Activated CD4-positive, CD25-positive, alpha-beta regulatory T cell (primary cell): ENCODE results near the gene TMED9.
"Not testable (repeated sequence)": the region's sequence is repeated elsewhere in the genome, so short reads cannot be mapped to it uniquely, and the experiment has no call there.

ENCODE experiments used
- DNase-seq, 4 experiments: peaks; one replicate each; lab custom pipeline; 2025; lab: John Stamatoyannopoulos, UW

The TMED9 gene

DNA sequence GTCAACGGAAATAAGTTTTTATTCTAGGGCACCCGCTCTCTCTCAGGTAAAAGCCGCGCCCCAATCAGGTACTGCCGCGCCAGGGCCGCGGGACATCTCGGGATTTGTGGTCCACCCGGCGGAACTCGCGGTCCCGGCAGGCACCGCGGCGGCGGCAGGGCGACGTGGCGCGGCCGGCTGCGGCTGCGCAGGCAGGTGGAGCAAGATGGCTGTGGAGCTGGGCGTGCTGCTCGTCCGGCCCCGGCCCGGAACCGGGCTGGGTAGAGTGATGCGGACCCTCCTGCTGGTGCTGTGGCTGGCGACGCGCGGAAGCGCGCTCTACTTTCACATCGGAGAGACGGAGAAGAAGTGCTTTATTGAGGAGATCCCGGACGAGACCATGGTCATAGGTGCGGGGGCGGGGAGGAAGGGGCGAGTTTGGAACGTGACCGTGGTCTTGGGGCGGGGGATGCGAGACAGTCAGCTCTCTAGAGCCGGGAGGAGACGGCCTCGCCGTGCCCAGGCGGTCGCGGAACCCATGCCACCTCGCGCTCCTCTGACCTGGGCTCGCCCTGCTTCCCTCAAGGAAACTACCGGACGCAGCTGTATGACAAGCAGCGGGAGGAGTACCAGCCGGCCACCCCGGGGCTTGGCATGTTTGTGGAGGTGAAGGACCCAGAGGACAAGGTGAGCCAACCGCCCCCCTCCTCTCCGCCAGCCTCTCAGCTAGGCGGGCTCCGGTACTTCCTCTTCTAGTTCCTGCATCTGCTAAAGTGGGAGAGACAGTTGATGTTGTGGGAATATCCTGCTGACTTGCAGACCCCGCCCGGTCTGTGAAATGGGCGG is at the start of gene TMED9:
TMED9 (plus strand) TSS at position 194 of the 825 bp plus-strand sequence; CDS start at position 206, 12 bp downstream.
- peak; percentile 67 to 84 (median 75) for DNase-seq

DNA sequence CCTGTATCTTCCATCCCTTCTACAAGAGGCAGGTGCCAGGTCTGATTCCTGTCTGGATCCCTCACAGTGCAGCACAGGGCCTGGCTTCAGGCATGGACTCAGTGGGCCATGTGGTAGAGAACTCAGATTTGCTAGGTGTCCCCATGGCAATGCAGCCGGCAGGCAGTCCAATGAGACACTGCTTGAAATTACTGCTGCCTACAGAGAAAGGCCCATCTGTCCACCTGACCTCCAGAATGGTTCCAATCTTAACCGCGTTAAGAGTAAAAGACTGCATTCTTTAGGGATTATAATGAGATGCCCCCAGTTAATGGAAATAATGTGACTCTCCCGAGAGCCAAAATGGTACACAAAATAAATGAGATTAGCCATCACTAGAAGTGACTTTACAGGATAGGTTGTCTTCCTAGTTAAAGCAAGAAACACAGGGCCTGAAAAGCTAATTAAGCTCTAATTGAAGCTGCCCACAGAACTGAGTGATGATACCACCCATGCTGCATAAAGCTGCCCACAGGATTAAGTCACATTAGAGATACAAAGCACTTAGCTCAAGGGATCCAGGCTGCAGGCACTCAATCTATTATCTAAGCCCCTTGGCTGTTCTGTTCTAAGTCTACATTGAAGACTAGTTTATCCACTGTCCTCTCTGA is 49.1 kb upstream of the TMED9 start:
- DNase-seq = no peak

DNA sequence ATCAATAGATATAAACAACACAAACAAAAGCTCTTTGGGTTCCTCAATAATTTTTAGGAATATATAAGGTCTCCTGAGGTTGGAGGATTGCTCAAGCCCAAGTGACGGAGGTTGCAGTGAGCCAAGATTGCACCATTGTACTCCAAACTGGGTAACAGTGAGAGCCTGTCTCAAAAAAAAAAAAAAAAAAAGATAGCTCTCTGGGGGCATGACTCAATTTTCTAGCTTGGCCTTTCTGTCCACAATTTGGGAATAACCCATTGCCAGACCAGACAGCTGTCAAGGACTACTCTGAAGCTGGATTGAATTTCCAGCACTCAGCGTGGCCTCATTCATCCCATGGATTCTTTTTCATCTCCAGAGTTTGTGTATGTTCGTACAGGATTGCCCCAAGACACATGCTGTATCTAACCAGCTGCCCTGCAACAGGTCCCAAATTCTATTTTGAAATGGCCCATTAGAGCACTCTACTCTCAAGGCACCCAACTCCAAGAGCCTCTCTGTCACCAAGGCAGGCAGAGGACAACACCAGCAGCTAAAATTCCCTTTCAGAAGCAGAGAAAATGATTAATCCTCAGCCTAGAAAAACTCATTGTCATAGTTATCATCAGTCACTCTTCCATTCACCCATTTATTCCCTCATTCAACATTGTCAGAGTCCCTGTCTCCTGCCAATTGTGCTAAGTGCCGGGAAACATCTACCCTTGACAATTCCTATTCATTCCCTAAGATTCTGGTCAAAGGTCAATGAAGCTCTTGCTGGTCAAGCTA is 46.3 kb upstream of the TMED9 start:
- DNase-seq = no peak

DNA sequence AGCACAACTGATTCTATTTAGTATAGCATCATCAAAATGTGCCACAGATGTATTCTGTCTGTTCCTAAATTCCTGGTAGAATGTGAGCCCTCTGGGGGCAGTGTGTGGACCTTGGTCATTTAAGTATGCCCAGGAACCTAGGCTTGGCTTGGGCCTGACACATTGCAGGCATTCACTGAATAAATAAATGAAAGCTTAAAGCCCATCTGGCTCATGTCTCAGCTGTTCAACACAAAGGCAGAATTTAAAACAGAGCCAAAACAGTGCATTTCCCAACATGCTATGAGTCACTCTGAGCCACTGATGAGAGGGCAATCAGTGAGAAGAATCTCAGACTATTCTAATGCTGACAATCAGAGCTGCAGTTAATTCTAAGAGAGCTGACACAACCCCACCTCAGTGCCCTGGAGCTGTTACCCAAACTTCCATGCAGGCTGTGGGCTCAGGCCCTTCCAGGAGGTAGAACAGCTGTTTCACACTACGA is 45.7 kb upstream of the TMED9 start:
- DNase-seq = no peak

DNA sequence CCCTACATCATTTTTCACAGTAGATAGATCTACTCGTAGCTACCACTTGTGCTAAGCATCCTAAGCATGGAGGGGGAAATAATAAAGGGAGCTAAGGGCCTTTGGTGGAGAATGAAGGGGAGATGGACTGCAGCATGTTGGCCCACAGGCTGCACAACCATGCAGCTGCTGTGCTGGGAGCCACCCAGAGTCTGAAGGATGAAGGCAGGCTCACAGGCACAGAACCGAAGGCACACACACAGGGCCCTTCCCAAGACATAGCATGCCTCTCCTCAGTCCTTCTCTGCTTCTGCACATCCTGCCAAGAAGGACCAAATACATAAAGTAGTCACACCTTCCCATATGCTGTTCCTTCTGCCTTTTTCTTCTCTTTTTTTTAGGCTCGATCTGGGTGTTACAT is 44.3 kb upstream of the TMED9 start:
- no peak for DNase-seq

DNA sequence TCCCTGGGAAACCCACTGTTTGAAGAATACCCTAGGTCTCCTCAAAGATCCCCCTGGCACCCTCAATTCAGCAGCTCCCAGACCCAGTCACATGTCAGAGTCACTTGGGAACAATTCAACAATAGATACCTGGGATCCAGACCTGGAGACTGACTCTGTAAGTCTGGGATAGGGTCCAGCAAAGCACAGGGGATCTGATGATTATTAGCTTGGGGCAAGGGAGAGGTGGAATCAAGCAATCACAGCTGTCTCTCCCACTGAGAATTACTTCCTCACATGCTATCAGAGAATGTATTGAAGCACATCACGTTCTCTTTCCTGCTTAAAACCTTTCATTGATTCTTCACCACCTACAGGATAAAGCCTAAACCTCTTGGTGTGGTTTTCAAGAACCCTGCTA is 43.5 kb upstream of the TMED9 start:
- DNase-seq = no peak

DNA sequence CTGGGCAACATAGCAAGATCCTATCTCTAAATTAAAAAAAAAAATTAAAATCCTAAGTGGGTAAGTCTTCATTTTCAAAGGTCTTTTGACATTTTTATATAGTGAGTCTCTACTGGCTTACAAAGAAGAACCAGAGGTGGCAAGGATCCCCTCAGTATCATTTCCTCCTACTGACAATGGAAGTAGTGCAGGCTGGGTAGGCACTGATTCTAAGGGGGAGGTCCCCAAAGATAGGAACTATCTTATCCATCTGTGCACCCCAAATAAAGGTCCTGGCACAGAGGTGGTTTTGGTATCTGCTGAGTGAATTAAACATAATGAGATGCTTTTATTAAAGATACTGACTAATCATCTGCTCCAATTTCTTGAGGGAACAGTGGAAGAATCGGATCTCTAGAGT is 41.9 kb upstream of the TMED9 start:
- DNase-seq = no peak

DNA sequence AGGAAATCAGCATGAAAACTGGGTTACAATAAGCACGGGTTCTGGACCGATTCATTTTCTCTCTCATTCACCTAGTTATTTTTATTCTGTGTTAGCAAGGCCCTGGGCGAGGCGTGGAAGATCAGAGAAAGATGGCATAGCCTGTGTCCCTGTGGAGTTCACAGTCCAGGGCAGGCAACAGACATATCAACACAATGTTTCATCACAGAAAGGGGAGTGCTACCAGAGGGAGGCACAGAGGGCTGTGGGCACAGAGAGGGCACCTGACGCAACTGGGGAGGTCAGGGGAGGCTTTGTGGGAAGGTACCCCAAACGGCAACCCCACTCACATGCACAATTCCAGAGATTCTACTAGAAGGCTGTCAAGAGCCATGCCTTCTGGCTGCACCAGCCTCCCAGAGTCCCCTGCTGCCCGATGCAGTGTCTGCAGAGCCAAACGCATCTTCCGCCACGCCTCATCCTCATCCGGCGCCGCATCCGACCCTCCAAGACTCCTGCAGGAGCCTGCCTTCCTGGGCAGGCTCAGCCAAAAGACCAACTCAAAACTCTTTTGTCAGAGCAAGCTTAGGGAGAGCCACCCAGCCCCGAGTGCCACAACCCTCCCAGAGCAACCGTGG is 39.1 kb upstream of the TMED9 start:
- DNase-seq = no peak

DNA sequence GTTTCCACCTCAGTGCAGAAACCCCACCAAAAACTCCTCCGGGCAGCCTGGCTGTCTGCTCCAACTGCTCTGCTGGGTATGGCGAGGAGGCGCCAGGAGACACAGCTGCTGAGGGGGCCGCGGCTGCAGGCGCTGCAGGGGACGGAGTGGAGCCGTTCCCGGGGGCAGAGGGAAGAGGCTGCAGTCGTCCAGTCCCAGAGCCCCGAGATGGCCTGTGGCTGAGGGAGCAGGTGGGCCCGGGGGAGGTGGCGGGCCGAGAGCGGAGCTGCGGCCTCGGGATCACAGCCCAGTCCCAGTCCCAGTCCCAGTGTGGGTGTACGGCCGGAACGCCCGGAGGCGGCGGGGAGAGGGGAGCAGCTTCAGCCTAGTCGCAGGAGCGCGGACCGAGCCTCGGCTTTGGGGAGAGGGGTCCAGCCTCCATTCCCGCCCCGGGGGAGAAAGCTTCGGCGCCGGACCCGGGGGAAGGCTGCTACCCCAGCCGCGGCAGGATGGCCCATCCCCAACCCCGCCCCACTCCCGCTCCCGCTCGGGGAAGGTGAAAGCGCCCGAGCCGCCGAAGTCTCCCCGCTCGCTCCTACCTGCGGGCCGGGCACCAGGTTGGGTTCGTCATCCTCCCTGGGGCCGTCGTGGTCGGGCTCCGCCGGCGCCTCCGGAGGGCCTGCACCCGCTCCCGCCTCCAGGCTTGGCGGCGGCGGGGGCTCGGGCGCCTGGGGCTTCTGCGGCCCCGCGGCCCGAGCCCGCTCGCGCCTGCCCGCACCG is 38.2 kb upstream of the TMED9 start:
- DNase-seq = peak in 2 of 4 experiments; percentile 18 to 27

DNA sequence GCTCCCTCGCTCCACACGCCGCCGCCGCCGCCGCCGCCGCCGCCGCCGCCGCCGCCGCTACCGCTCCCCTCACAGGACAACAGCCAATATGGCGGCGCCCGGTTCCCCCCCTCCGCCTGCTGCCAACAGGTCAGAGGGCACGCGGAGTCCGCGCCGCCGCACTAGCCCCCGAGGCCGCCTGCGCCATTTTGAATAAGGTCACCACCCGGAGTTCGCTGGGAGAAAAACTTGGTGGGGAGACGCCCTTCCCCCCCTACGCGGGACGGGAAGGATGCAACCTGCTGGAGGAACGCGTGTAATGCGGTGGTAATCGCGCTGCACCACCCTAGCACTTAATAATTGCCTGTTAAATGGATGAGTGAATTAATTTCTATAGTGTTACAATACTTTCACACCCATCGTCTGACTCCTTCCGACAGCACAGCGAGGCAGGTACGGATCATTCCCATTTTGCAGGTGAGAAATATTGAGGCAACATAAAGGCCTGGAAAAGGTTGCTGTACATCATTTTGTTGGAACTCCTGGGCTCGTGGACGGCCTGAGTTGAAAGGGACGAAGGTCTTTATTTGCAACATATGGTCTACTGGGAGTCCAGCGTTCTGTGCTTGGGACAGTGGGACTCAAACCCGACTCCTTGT is 37.4 kb upstream of the TMED9 start, which contains the start of gene FAM193B:
FAM193B (minus strand) TSS at position 90 of the 638 bp plus-strand sequence. CDS start 105 bp downstream, outside the sequence.
- peak; percentile 89 to 95 (median 90) for DNase-seq

DNA sequence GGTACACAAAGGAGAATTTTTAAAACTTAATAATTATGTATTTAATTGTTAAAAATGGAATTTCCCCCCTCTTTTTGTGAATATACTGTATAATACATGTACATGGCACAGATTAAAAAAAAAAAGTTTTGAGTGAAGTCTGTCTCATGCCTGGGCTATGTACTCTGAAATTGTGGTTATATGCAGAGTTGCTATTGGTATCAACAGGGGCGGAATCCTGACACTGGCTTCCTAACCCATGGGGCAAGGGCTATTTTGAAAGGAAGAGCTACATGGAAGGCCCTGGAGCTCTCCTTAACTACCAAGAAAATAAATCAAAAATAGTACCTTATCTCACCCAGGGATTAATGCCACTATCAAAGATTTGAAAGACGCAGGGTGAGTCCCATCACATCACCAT is 36.8 kb upstream of the TMED9 start:
- DNase-seq = no peak

DNA sequence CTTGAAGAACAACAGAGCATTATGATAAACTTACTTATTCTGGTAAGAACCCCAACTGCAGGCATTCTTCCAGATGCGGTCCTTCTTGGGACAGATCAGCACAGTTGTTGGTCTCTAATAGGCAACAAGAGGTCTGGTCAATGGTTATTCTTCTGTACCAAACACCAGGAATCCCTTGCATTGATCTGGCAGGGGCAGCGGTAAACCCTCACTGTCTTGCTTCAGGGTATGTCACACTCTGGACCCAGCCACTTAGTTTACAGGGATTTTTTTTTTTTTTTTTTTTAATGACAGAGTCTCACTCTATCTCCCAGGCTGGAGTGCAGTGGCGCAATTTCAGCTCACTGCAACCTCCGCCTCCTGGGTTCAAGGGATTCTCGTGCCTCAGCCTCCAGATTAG is 36.3 kb upstream of the TMED9 start:
- DNase-seq = no peak

DNA sequence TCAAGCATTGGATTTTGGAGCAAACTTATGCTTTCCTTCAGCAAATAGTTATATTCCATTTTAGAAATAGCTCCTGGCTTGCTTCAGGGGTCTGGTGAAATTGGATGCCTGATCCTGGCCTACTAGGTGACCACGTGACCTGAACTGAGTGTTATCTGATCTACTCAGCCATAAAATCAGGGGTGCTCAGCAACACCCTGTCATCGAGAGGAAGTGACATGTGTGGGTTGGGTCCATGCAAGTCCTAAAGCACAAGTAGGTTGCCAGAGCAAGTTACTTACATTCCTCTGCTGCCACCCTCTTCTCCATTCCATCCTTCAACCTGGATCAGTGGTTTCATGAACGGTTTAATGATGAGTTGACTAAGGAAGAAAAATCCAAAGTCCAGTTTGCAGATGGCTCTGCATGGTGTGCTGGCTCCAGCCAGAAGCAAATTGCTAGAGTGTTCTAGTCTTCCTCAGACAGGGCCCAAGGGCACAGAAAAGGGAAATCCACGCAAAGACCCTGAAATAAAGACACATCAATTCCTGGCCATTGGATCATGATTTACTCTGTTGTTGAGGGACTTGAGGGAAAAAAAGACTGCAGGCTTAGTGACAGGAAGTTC is 34.9 kb upstream of the TMED9 start:
- DNase-seq = no peak

DNA sequence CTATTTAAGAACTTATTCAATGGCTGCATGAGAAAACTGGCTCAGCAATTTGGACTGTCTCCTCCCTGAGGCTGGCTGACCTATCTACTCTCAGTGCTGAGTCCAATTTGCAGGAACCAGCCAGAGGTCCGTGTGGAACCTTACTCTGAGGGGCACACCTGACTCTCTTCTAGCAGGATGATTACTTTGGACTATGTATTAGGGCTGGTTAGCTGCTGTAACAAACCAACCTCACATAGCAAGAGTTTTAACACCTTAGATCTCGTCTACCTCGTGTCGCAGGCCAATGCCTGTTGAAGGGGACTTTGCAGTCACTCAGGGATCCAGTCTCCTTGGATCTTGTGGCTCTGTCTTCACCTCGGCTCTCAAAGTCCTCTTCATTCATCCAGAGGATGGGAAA is 34.2 kb upstream of the TMED9 start:
- DNase-seq = no peak

DNA sequence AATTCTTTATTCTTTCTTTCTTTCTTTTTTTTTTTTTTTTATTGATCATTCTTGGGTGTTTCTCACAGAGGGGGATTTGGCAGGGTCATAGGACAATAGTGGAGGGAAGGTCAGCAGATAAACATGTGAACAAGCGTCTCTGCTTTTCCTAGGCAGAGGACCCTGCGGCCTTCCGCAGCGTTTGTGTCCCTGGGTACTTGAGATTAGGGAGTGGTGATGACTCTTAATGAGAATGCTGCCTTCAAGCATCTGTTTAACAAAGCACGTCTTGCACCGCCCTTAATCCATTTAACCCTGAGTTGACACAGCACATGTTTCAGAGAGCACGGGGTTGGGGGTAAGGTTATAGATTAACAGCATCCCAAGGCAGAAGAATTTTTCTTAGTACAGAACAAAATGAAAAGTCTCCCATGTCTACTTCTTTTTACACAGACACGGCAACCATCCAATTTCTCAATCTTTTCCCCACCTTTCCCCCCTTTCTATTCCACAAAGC is 32.5 kb upstream of the TMED9 start:
- not testable (repeated sequence) for DNase-seq

DNA sequence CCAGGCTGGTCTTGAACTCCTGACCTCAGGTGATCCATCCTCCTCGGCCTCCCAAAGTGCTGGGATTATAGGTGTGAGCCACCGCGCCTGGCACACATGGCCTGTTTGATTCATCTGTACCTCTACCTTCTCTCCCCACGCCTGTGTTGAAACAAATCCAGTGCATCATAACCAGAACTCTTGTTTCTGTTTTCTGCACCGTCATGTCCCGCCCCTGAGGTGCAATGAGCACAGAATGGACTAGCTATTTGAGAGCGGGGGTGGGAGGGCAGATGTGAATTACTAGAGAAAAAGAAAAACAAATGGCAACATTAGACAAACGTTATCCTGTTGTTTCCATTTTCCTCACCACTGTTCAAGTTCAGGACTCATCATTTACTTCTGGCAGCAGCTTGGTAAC is 27.0 kb upstream of the TMED9 start:
- no peak for DNase-seq

DNA sequence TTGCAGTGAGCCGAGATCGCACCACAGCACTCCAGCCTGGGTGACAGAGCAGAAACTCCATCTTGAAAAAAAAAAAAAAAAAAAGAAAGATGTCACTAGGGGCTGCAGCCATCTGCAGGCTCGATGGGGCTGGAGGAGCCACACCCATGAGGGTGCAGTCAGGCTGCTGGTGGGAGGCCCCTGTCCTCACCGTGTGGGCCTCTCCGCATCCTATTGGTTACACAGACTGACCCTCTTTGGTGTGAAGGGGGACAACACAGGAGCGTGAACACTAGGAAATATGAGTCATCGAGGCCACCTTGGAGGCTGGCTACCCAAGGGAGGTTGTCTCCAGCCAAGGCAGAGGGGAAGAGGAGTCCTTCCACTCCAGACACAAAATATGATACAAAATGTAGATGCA is 23.7 kb upstream of the TMED9 start:
- no peak for DNase-seq

DNA sequence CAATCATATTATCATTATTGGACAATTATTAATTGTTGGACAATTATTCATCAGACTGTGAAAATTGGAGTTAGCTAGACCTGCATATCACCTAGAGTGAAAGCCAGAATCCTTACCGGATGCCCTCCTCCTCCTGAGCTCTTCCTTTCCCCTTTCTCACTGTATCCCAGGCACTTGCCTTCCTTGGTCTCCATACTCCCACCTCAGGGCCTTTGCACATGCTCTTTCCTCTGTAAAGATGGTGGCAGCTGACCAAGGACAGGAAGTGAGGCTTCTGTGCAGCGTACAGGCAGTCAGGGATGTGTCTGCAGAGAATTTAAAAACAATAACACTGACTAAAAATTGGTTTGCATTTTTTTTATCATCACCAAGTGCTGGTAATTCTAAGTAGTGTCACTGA is 22.1 kb upstream of the TMED9 start:
- no peak for DNase-seq

DNA sequence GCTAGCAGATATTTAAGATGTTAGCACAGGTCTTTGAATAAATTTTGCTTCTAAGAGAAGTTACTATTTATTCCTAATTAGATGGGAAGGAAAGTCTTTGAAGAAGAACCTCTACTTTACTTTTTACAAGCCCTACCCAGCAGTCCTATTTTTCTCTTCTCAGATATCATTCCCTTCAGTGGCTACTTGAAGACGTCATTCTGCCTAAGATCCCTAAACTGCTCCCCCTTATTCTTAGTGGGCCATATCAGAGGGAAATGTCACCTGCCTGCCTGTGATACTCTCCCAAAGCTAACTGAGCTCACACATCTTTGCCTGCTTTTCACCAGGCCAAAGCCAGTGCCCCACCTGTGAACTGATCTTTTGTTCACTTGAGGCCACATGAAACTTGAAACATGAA is 16.5 kb upstream of the TMED9 start:
- no peak for DNase-seq

DNA sequence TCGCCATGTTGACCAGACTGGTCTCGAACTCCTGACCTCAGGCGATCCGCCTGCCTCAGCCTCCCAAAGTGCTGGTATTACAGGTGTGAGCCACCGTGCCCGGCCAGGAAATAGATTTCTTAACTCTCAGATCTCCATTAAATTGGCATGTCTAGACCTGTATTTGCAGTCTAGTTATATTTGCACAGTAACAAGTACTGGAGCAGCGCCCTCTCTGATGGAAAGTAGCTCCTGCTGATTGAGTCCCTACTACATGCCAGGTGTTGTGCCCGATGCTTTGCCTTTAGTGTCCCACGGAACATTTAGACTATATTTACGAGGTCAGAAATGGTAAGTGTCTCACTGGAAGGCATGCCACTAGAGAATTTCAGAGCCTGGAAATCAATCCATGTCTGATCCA is 15.8 kb upstream of the TMED9 start:
- no peak for DNase-seq
